BLaER1 treated with 17β-estradiol and CSF1 and Interleukin-3, amounts not matched to agents 10 nM and 100 nM (cell line): ENCODE results near the gene TTLL6.
"Not testable (repeated sequence)": the region's sequence is repeated elsewhere in the genome, so short reads cannot be mapped to it uniquely, and the experiment has no call there.

Experiments
- H3K27ac ChIP-seq, 11 experiments: shearing (Covaris generic); formaldehyde crosslinking; 2 replicates each; pipeline ENCODE4 v1.8.1; 2022
- H3K27me3 ChIP-seq, 11 experiments: shearing (Covaris generic); formaldehyde crosslinking; 2 replicates each; pipeline ENCODE4 v1.8.1; 2022
- H3K36me3 ChIP-seq, 11 experiments: shearing (Covaris generic); formaldehyde crosslinking; 2 replicates each; pipeline ENCODE4 v1.8.1; 2022
- H3K4me1 ChIP-seq, 10 experiments: shearing (Covaris generic); formaldehyde crosslinking; 2 replicates each; pipeline ENCODE4 v1.8.1; 2022
- H3K4me2 ChIP-seq, 11 experiments: shearing (Covaris generic); formaldehyde crosslinking; 2 replicates each; pipeline ENCODE4 v1.8.1; 2022
- H3K4me3 ChIP-seq, 10 experiments: shearing (Covaris generic); formaldehyde crosslinking; 2 replicates each; pipeline ENCODE4 v1.8.1; 2022
- H3K9ac ChIP-seq, 11 experiments: shearing (Covaris generic); formaldehyde crosslinking; 2 replicates each; pipeline ENCODE4 v1.8.1; 2022
- H3K9me3 ChIP-seq, 11 experiments: shearing (Covaris generic); formaldehyde crosslinking; replicated peaks in 1 of 11; 2 replicates each; pipeline ENCODE4 v1.8.1; 2022
- H4K20me1 ChIP-seq, 11 experiments: shearing (Covaris generic); formaldehyde crosslinking; 2 replicates each; pipeline ENCODE4 v1.8.1; 2022
- Cebpa-rat ChIP-seq, 11 experiments: shearing (Covaris generic); IDR thresholded peaks; 2 replicates each; pipeline ENCODE4 v1.8.1; 2022

TTLL6 gene

GRCh38 chr17:48809182-48809581 is 7.8 kb downstream of the TTLL6 start:
- TF ChIP-seq Cebpa-rat (IDR thresholded peaks at IDR 0.05), result no peak
- no peaks in the 10 kb centered on the region for H3K36me3 ChIP-seq
- peaks cover 0 to 9% (median 0%) of the 10 kb centered on the region in 10 experiments; a peak in 4 of 20 replicates for H3K4me1 ChIP-seq
- H3K4me3 ChIP-seq, result no peak overlapping the region
- H3K9me3 ChIP-seq, result no peaks in the 10 kb centered on the region
- no peaks in the 10 kb centered on the region for H4K20me1 ChIP-seq
- no peak overlapping the region for H3K4me2 ChIP-seq
- H3K27me3 ChIP-seq, result peaks cover 0 to 12% (median 0%) of the 10 kb centered on the region in 11 experiments; a peak in 1 of 22 replicates
- no peak overlapping the region for H3K27ac ChIP-seq
- no peak overlapping the region for H3K9ac ChIP-seq

- Histone ChIP-seq H3K9me3 (no peaks in the 10 kb centered on the region), H3K4me1 (peaks cover 6 to 33% (median 18%) of the 10 kb centered on the region in 10 experiments; a peak in 18 of 20 replicates), H3K9ac (no peak overlapping the region), H3K27me3 (no peaks in the 10 kb centered on the region), H3K4me2 (peak overlapping the region in 4 of 11 experiments; percentile 9 to 27 (median 14); a peak in 5 of 22 replicates), H3K36me3 (no peaks in the 10 kb centered on the region), H4K20me1 (no peaks in the 10 kb centered on the region), H3K4me3 (no peak overlapping the region), H3K27ac (no peak overlapping the region)
- no peak for TF ChIP-seq Cebpa-rat (IDR thresholded peaks at IDR 0.05)
Observed at GRCh38 chr17:48804936-48805411, 12.1 kb downstream of the TTLL6 start.

- Histone ChIP-seq H3K4me1 (peaks cover 15 to 52% (median 36%) of the 10 kb centered on the region in 10 experiments; a peak in 19 of 20 replicates), H3K4me3 (no peak overlapping the region), H3K9me3 (no peaks in the 10 kb centered on the region), H3K9ac (no peak overlapping the region), H3K36me3 (no peaks in the 10 kb centered on the region), H3K27ac (peak overlapping the region in 2 of 11 experiments; percentile 23 to 35; a peak in 2 of 22 replicates), H3K4me2 (peak overlapping the region; percentile 19 to 71 (median 46); a peak in 18 of 22 replicates), H3K27me3 (no peaks in the 10 kb centered on the region), H4K20me1 (peaks cover 0 to 2% (median 0%) of the 10 kb centered on the region in 11 experiments; a peak in 1 of 22 replicates)
- no peak for TF ChIP-seq Cebpa-rat (IDR thresholded peaks at IDR 0.05)
Observed at GRCh38 chr17:48800626-48801217, 16.3 kb downstream of the TTLL6 start.

- H3K36me3 ChIP-seq, result no peaks in the 10 kb centered on the region
- H3K27me3 ChIP-seq, result no peaks in the 10 kb centered on the region
- H3K27ac ChIP-seq, result peak overlapping the region in 1 of 11 experiments; percentile 17; a peak in 1 of 22 replicates
- no peak overlapping the region for H3K9ac ChIP-seq
- peaks cover 15 to 52% (median 32%) of the 10 kb centered on the region in 10 experiments; a peak in 18 of 20 replicates for H3K4me1 ChIP-seq
- H3K4me2 ChIP-seq, result 0 out of 22 replicates have a peak overlapping the region, but pooled peaks of 1 of the 11 experiments have one; percentile 7
- H4K20me1 ChIP-seq, result peaks cover 0 to 2% (median 0%) of the 10 kb centered on the region in 11 experiments; a peak in 1 of 22 replicates
- H3K4me3 ChIP-seq, result no peak overlapping the region
- no peak for TF ChIP-seq Cebpa-rat (IDR thresholded peaks at IDR 0.05)
- no peaks in the 10 kb centered on the region for H3K9me3 ChIP-seq
Observed at GRCh38 chr17:48799069-48799723, 17.8 kb downstream of the TTLL6 start.

GRCh38 chr17:48796163-48796522 is 20.9 kb downstream of the TTLL6 start:
- not testable (repeated sequence) for H3K4me3 ChIP-seq, H3K27ac ChIP-seq, H3K9me3 ChIP-seq, H3K9ac ChIP-seq, H3K36me3 ChIP-seq, H3K27me3 ChIP-seq, H4K20me1 ChIP-seq
- Histone ChIP-seq H3K4me1 (peaks cover 26 to 47% (median 37%) of the 10 kb centered on the region in 10 experiments), H3K4me2 (peak overlapping the region; percentile 18 to 71 (median 47); a peak in 19 of 22 replicates)

- H3K9me3 ChIP-seq, result no peaks in the 10 kb centered on the region
- H4K20me1 ChIP-seq, result peaks cover 0 to 4% (median 0%) of the 10 kb centered on the region in 11 experiments; a peak in 1 of 22 replicates
- peaks cover 27 to 45% (median 36%) of the 10 kb centered on the region in 10 experiments for H3K4me1 ChIP-seq
- H3K27me3 ChIP-seq, result peaks cover 0 to 3% (median 0%) of the 10 kb centered on the region in 11 experiments; a peak in 1 of 22 replicates
- TF ChIP-seq Cebpa-rat (IDR thresholded peaks at IDR 0.05), result no peak
- H3K27ac ChIP-seq, result no peak overlapping the region
- peak overlapping the region in 9 of 11 experiments; percentile 18 to 71 (median 37); a peak in 13 of 22 replicates for H3K4me2 ChIP-seq
- no peak overlapping the region for H3K9ac ChIP-seq
- H3K4me3 ChIP-seq, result no peak overlapping the region
- no peaks in the 10 kb centered on the region for H3K36me3 ChIP-seq
Observed at GRCh38 chr17:48795444-48796162, 21.4 kb downstream of the TTLL6 start.

GRCh38 chr17:48792033-48792798 is 24.8 kb downstream of the TTLL6 start:
- Histone ChIP-seq H3K9ac (no peak overlapping the region), H3K27me3 (peaks cover 0 to 8% (median 0%) of the 10 kb centered on the region in 11 experiments; a peak in 1 of 22 replicates), H4K20me1 (peaks cover 0 to 4% (median 0%) of the 10 kb centered on the region in 11 experiments; a peak in 3 of 22 replicates), H3K4me3 (no peak overlapping the region), H3K4me1 (peaks cover 18 to 29% (median 23%) of the 10 kb centered on the region in 10 experiments), H3K4me2 (peak overlapping the region; percentile 36 to 74 (median 60); a peak in 20 of 22 replicates), H3K36me3 (no peaks in the 10 kb centered on the region), H3K9me3 (no peaks in the 10 kb centered on the region), H3K27ac (no peak overlapping the region)
- no peak for TF ChIP-seq Cebpa-rat (IDR thresholded peaks at IDR 0.05)
